Measurements from ENCODE around the gene GMPR2. TPM values are rescaled to one million over a fixed set of nuclear protein-coding genes. Genes with fewer than 3 reads are reported as not detected.

GMPR2 gene
- total RNA-seq, 1 experiment from 2014 or later, result 56.9 TPM

DNA sequence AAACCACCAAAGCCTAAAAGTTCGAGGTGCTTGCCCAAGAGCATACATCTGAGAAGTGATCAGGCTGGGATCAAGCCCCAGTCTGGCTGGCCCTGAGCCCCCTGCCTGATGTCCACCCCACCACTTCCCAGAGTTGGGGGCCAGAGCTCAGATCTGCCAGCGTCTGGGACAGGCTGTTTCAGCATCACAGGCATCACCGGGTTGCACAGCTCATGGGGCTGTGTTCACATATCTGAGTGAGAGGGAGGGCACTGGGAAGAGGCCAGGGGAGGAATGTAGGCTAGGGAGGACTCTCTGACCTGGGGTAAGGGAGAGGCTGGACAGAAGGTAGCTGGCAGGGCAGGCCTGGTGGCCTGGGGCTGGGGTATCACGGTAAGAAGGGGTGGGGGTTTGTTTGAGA is 24.2 kb downstream of the GMPR2 start:
- no peaks in the 10 kb centered on the region for H4K20me1 ChIP-seq (ENCODE audit: low read length)
- H2AFZ ChIP-seq (ENCODE audit: low read length), result no peak overlapping the region
- ATAC-seq (no peak), DNase-seq (no peak)
- H3K4me2 ChIP-seq (ENCODE audit: low read length), result no peak overlapping the region
- no peaks in the 10 kb centered on the region for H3F3A ChIP-seq (ENCODE audit: low read length, unreplicated experiment)
- H3K9ac ChIP-seq (ENCODE audit: low read length), result no peak overlapping the region
- no peaks in the 10 kb centered on the region for H3K9me2 ChIP-seq (replicated peaks; ENCODE audit: low read length)
- BruUV-seq (replicated peaks), result no TSS peak
- no peak overlapping the region for H3K27ac ChIP-seq (ENCODE audit: low read length)
- CTCF ChIA-PET, result no interaction called here
- H3K4me3 ChIP-seq (ENCODE audit: low read length), result no peak overlapping the region
- no peaks in the 10 kb centered on the region for H3K79me2 ChIP-seq (ENCODE audit: low read length)
- no peaks in the 10 kb centered on the region for H3K36me3 ChIP-seq (ENCODE audit: low read depth, low read length)
- no peak for TF ChIP-seq EZH2 (IDR thresholded peaks at IDR 0.05; ENCODE audit: low read length, unreplicated experiment)
- TF ChIP-seq EZH2phosphoT487 (IDR thresholded peaks at IDR 0.05; ENCODE audit: borderline replicate concordance, low read length), result no peak
- TF ChIP-seq, protein P1, sequence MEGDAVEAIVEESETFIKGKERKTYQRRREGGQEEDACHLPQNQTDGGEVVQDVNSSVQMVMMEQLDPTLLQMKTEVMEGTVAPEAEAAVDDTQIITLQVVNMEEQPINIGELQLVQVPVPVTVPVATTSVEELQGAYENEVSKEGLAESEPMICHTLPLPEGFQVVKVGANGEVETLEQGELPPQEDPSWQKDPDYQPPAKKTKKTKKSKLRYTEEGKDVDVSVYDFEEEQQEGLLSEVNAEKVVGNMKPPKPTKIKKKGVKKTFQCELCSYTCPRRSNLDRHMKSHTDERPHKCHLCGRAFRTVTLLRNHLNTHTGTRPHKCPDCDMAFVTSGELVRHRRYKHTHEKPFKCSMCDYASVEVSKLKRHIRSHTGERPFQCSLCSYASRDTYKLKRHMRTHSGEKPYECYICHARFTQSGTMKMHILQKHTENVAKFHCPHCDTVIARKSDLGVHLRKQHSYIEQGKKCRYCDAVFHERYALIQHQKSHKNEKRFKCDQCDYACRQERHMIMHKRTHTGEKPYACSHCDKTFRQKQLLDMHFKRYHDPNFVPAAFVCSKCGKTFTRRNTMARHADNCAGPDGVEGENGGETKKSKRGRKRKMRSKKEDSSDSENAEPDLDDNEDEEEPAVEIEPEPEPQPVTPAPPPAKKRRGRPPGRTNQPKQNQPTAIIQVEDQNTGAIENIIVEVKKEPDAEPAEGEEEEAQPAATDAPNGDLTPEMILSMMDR (conservative IDR thresholded peaks at IDR 0.05; ENCODE audit: low read depth, low read length), result no peak
- H3K27me3 ChIP-seq (ENCODE audit: low read length), result no peaks in the 10 kb centered on the region
- intact Hi-C loops (cut with micrococcal nuclease), result no loop called here
- POLR2A ChIA-PET (ENCODE audit: unreplicated experiment), result no interaction called here
- peaks cover 14% of the 10 kb centered on the region; the same call in 1 of the 2 replicates for H3K4me1 ChIP-seq (ENCODE audit: insufficient read depth, low read length)
- no peaks in the 10 kb centered on the region for H3K9me3 ChIP-seq (ENCODE audit: low read length)

DNA sequence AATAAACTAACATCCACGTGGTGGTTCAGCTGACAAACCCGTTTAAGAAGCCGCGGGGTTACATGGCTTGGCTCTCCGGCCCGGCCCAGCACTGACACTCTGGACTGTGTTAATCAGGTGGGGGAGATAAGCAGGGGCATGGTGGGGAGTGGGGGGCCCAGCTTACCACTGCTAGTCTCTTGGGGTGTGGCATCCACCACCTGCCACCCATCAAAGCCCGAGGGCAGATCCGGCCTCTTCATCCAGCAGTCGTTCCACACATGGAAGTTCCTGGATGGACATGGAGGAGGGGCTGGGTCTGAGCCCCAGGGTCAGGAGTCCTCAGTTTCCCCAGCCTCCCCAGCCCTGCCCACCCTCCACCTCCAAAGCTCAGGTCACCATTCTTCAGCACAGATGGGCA is 25.4 kb downstream of the GMPR2 start:
- no peak overlapping the region for H3K9ac ChIP-seq (ENCODE audit: low read length)
- no peaks in the 10 kb centered on the region for H3K9me3 ChIP-seq (ENCODE audit: low read length)
- H3K4me1 ChIP-seq (ENCODE audit: insufficient read depth, low read length), result peaks cover 8% of the 10 kb centered on the region; the same call in 1 of the 2 replicates
- no peaks in the 10 kb centered on the region for H3K36me3 ChIP-seq (ENCODE audit: low read depth, low read length)
- ChIA-PET POLR2A (ENCODE audit: unreplicated experiment) (no interaction called here), CTCF (no interaction called here)
- BruUV-seq (replicated peaks), result no TSS peak
- H3K27ac ChIP-seq (ENCODE audit: low read length), result no peak overlapping the region
- H3F3A ChIP-seq (ENCODE audit: low read length, unreplicated experiment), result no peaks in the 10 kb centered on the region
- H3K4me2 ChIP-seq (ENCODE audit: low read length), result no peak overlapping the region
- H3K27me3 ChIP-seq (ENCODE audit: low read length), result no peaks in the 10 kb centered on the region
- H2AFZ ChIP-seq (ENCODE audit: low read length), result no peak overlapping the region
- intact Hi-C loops (cut with micrococcal nuclease), result no loop called here
- TF ChIP-seq, protein P1 (conservative IDR thresholded peaks at IDR 0.05; ENCODE audit: low read depth, low read length), result no peak
- no peak for TF ChIP-seq EZH2 (IDR thresholded peaks at IDR 0.05; ENCODE audit: low read length, unreplicated experiment)
- TF ChIP-seq EZH2phosphoT487 (IDR thresholded peaks at IDR 0.05; ENCODE audit: borderline replicate concordance, low read length), result no peak
- H4K20me1 ChIP-seq (ENCODE audit: low read length), result no peaks in the 10 kb centered on the region
- H3K9me2 ChIP-seq (replicated peaks; ENCODE audit: low read length), result no peaks in the 10 kb centered on the region
- no peak overlapping the region for H3K4me3 ChIP-seq (ENCODE audit: low read length)
- H3K79me2 ChIP-seq (ENCODE audit: low read length), result no peaks in the 10 kb centered on the region
- DNase-seq (no peak), ATAC-seq (no peak)

DNA sequence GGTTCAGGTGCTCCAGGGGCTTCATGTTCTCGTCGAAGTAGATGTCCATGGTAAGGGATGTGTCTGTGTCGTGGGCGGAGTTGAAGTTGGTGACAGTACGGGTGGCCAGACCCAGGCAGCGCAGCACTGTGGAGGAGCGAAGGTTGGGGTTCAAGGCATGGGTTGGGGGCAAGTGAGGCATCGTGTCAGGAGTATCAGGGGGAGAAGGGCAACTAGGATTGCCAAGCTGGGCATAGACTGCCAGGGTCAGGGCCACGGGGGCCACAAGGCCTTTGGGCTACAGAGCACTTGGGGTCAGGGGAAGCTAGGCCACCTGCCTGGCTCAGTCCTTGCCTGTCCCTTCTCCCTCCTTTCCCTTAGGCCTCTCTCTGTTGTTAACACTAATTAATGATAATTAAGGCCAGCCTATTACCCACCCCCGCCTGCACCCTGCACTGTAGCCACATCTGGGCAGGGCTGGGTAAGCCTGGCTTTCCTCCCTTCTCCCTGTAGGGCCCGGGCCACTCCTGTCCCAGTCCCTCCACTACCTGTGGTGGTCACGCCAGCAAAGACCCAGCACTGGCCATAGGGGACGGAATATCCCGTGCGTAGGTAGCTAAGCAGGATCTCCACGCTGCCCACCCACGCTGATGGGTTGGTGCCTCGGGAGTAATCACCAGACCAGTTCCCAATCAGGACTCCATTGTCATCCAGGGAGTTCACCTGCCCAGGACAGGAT is 26.0 kb downstream of the GMPR2 start:
- H3F3A ChIP-seq (ENCODE audit: low read length, unreplicated experiment), result no peaks in the 10 kb centered on the region
- TF ChIP-seq EZH2 (IDR thresholded peaks at IDR 0.05; ENCODE audit: low read length, unreplicated experiment) (no peak), EZH2phosphoT487 (IDR thresholded peaks at IDR 0.05; ENCODE audit: borderline replicate concordance, low read length) (no peak)
- TF ChIP-seq, protein P1 (conservative IDR thresholded peaks at IDR 0.05; ENCODE audit: low read depth, low read length), result no peak
- no peak overlapping the region for H3K4me3 ChIP-seq (ENCODE audit: low read length)
- peaks cover 8% of the 10 kb centered on the region; the same call in 1 of the 2 replicates for H3K4me1 ChIP-seq (ENCODE audit: insufficient read depth, low read length)
- no peak overlapping the region for H3K27ac ChIP-seq (ENCODE audit: low read length)
- DNase-seq (no peak), ATAC-seq (no peak)
- no peaks in the 10 kb centered on the region for H3K27me3 ChIP-seq (ENCODE audit: low read length)
- H3K9me3 ChIP-seq (ENCODE audit: low read length), result no peaks in the 10 kb centered on the region
- intact Hi-C loops (cut with micrococcal nuclease), result no loop called here
- ChIA-PET CTCF (no interaction called here), POLR2A (ENCODE audit: unreplicated experiment) (no interaction called here)
- no peaks in the 10 kb centered on the region for H3K79me2 ChIP-seq (ENCODE audit: low read length)
- no peak overlapping the region for H3K4me2 ChIP-seq (ENCODE audit: low read length)
- BruUV-seq (replicated peaks), result no TSS peak
- H4K20me1 ChIP-seq (ENCODE audit: low read length), result no peaks in the 10 kb centered on the region
- no peaks in the 10 kb centered on the region for H3K9me2 ChIP-seq (replicated peaks; ENCODE audit: low read length)
- H2AFZ ChIP-seq (ENCODE audit: low read length), result no peak overlapping the region
- no peak overlapping the region for H3K9ac ChIP-seq (ENCODE audit: low read length)
- H3K36me3 ChIP-seq (ENCODE audit: low read depth, low read length), result no peaks in the 10 kb centered on the region
